Glutamatergic neuron (in vitro differentiated cells): ENCODE data around the gene GDF10. TPM values are rescaled to one million over a fixed set of nuclear protein-coding genes. Genes with fewer than 3 reads are reported as not detected.

ENCODE experiments used
- DNase-seq: peaks from one replicate; pipeline ENCODE4 v3.0.0; 2022
- H3K27ac Mint-ChIP-seq: one replicate; pipeline ENCODE4 v1.8.0; 2020; ENCODE audit warnings: mild to moderate bottlenecking, mixed read lengths, inconsistent platforms; ENCODE audit not compliant: unreplicated experiment
- H3K27me3 Mint-ChIP-seq: one replicate; pipeline ENCODE4 v1.8.0; 2020; ENCODE audit warnings: mild to moderate bottlenecking, moderate library complexity, mixed read lengths, inconsistent platforms; ENCODE audit not compliant: unreplicated experiment
- H3K36me3 Mint-ChIP-seq: one replicate; pipeline ENCODE4 v1.8.0; 2020; ENCODE audit warnings: mild to moderate bottlenecking, mixed read lengths, inconsistent platforms; ENCODE audit not compliant: unreplicated experiment
- H3K4me1 Mint-ChIP-seq: one replicate; pipeline ENCODE4 v1.8.0; 2020; ENCODE audit warnings: mild to moderate bottlenecking, low read depth, mixed read lengths, inconsistent platforms; ENCODE audit not compliant: unreplicated experiment
- H3K4me3 Mint-ChIP-seq: one replicate; pipeline ENCODE4 v1.8.0; 2020; ENCODE audit warnings: mild to moderate bottlenecking, mixed read lengths, inconsistent platforms; ENCODE audit not compliant: unreplicated experiment
- H3K9me3 Mint-ChIP-seq: one replicate; pipeline ENCODE4 v1.8.0; 2020; ENCODE audit warnings: mild to moderate bottlenecking, moderate library complexity, mixed read lengths, inconsistent platforms; ENCODE audit not compliant: unreplicated experiment
- CTCF ChIP-seq: fragments of 200-600 bp; sonication (generic); IDR thresholded peaks from one replicate; pipeline ENCODE4 v1.5.0; 2021; ENCODE audit not compliant: partially characterized antibody, unreplicated experiment
- total RNA-seq: library from RNA; stranded (reverse); fragmentation: NEBNext Ultra II Directional; extraction: Animal tissue kit (Norgen Biotek cat#: 25700); gene quantifications from one replicate; pipeline ENCODE4 v1.2.1, GENCODE V29; 2021; ENCODE audit not compliant: unreplicated experiment

GDF10 gene
- total RNA-seq, 1 donor from 2014 or later: not detected

- no peak overlapping the region for H3K27ac Mint-ChIP-seq
- no peaks in the 10 kb centered on the region for H3K36me3 Mint-ChIP-seq
- H3K4me3 Mint-ChIP-seq: no peak overlapping the region
- peaks cover 3% of the 10 kb centered on the region for H3K4me1 Mint-ChIP-seq
- H3K9me3 Mint-ChIP-seq: peaks cover 6% of the 10 kb centered on the region
- H3K27me3 Mint-ChIP-seq: peaks cover 17% of the 10 kb centered on the region
- no peak for TF ChIP-seq CTCF
- DNase-seq: no peak
These were observed 26.4 kb downstream of the GDF10 start for GRCh38 chr10:47326306-47326926.

GRCh38 chr10:47326927-47327330 lies 26.9 kb downstream of the GDF10 start:
- no peak for DNase-seq
- peaks cover 17% of the 10 kb centered on the region for H3K27me3 Mint-ChIP-seq
- H3K27ac Mint-ChIP-seq: no peak overlapping the region
- H3K9me3 Mint-ChIP-seq: peaks cover 6% of the 10 kb centered on the region
- no peaks in the 10 kb centered on the region for H3K36me3 Mint-ChIP-seq
- H3K4me3 Mint-ChIP-seq: no peak overlapping the region
- H3K4me1 Mint-ChIP-seq: peaks cover 3% of the 10 kb centered on the region
- TF ChIP-seq CTCF: no peak

GRCh38 chr10:47329855-47330254 lies 29.9 kb downstream of the GDF10 start:
- Mint-ChIP-seq H3K27me3 (peaks cover 13% of the 10 kb centered on the region), H3K4me3 (no peak overlapping the region), H3K4me1 (peaks cover 3% of the 10 kb centered on the region), H3K27ac (no peak overlapping the region), H3K9me3 (peaks cover 8% of the 10 kb centered on the region), H3K36me3 (no peaks in the 10 kb centered on the region)
- TF ChIP-seq CTCF: no peak
- no peak for DNase-seq

- no peak overlapping the region for H3K4me3 Mint-ChIP-seq
- H3K27ac Mint-ChIP-seq: no peak overlapping the region
- peaks cover 3% of the 10 kb centered on the region for H3K4me1 Mint-ChIP-seq
- no peaks in the 10 kb centered on the region for H3K36me3 Mint-ChIP-seq
- TF ChIP-seq CTCF: no peak
- peaks cover 8% of the 10 kb centered on the region for H3K9me3 Mint-ChIP-seq
- no peak for DNase-seq
- H3K27me3 Mint-ChIP-seq: peaks cover 11% of the 10 kb centered on the region
These were observed 30.4 kb downstream of the GDF10 start for GRCh38 chr10:47330366-47330765.

- Mint-ChIP-seq H3K27ac (no peak overlapping the region), H3K4me1 (peaks cover 2% of the 10 kb centered on the region), H3K36me3 (no peaks in the 10 kb centered on the region), H3K9me3 (peaks cover 5% of the 10 kb centered on the region), H3K4me3 (no peak overlapping the region), H3K27me3 (peaks cover 11% of the 10 kb centered on the region)
- no peak for DNase-seq
- no peak for TF ChIP-seq CTCF
These were observed 30.8 kb downstream of the GDF10 start for GRCh38 chr10:47330804-47331203.
